GM18517 (cell line): ENCODE data around the gene CCSER1.
"Not testable (repeated sequence)": the region's sequence is repeated elsewhere in the genome, so short reads cannot be mapped to it uniquely, and the experiment has no call there.

Source experiments
- ATAC-seq: cut with Tn5 transposase; IDR thresholded peaks from one replicate; pipeline ENCODE4 v1.9.1; 2021; ENCODE audit warnings: mild to moderate bottlenecking, moderate library complexity; ENCODE audit not compliant: unreplicated experiment

Gene CCSER1

GRCh38 chr4:91226867-91227266, 1099.7 kb downstream of the CCSER1 start:
- no peak for ATAC-seq

- ATAC-seq, result no peak
These were observed 1101.5 kb downstream of the CCSER1 start for GRCh38 chr4:91228659-91229058.

DNA sequence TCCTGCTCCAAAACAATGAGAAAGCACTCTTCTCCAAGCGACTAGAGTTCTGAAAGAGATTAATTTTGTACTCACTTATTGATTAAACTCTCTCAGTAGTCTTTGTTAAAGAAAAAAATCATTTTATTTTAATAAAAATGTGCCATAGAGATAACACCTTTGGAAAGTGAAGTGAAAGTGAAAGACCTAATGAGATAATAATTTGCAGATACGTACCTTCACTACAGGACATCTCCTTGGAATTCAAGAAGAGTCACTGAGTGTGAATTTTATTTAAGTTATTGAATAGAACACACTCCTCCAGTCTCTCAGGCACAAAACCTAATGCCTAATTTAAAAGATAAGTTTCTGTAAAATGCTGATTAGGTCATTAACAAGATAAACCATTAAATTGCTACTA, 1106.0 kb downstream of the CCSER1 start:
- no peak for ATAC-seq

DNA sequence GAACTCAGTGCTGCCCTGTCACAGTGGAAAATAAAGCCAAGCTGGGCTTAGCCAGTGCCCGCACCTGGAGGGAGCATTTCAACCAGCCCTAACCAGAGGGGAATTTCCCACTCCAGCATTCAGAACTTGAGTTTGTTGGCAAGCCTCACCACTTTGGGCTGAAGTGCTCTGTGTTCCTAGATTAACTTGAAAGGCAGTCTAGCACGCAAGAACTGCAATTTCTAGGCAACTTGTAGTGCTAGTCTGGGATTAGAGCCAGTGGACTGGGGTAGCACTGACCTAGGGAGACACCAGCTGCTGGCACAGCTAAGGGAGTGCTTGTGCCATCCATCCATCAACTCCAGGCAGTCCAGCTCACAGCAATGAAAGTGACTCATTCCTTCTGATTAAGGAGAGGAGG, 1115.9 kb downstream of the CCSER1 start:
- ATAC-seq, result no peak

- ATAC-seq, result no peak
These were observed 1128.8 kb downstream of the CCSER1 start for GRCh38 chr4:91256043-91256442.

DNA sequence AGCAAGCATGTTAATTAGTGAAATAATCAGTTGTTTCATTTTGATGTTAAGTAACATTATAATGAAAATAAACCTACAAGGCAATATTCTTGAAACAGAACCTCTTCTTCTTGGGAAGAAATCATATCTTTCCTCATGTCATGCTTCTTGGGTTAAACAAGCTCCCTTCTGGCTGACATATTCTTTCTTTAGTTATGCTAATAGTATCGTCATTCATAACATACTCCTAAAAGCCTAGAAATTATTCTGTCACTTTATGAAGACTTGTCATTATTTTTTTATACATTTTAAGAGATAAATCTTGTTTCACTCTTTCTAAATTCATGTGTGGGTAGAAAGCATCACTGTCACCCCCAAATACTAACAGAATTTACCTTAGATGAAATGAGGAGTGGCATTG, 1129.6 kb downstream of the CCSER1 start:
- ATAC-seq, result no peak

DNA sequence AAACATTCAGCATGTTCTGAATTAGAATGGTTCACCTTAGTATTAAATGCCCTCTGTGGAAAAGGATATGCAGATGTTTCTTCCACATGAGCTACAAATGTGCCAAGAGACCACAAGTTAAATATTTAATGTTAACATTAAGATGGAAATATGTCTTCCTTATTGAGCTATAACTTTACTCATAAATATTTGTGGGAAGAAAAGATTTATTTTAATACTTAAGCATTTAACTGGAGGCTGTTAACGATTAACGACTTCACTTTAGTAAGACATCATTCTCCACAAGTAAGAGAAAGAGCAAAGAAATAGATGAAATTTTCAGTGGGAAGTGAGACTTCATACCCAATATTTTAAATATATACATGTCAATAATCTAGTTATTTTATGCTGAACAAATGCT, 1130.5 kb downstream of the CCSER1 start:
- no peak for ATAC-seq

- ATAC-seq, result no peak
These were observed 1131.1 kb downstream of the CCSER1 start for GRCh38 chr4:91258326-91258725.

DNA sequence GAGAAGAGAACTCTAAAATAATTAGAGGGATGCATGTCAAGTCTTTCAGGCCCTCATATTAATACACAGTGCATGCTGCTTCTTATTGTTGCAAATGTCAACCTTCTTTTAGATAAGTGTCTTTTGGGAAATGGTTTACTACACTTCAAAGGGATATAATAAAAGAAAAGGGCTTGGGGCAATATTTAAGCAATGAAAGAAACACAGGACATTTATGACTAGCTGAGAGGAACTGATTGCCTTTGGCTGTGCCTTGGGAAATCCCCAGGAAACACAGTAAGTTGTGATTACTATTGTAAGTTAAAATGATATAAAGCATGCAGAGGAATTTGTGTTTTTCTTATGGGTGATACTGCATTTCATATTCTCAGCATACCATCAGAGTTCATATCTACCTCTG, 1140.3 kb downstream of the CCSER1 start:
- no peak for ATAC-seq

DNA sequence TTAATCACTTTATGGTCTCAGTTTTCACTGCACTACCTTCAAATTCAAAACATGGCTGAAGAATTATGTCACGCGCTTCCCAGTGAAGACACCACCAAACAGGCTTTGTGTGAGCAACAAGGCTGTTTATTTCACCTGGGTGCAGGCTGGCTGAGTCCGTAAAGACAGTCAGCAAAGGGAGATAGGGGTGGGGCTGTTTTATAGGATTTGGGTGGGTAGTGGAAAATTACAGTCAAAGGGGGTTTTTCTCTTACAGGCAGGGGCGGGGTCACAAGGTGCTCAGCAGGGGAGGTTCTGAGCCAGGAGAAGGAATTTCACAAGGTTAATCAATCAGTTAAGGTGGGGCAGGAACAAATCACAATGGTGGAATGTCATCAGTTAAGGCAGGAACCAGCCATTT, 1141.3 kb downstream of the CCSER1 start:
- not testable (repeated sequence) for ATAC-seq

GRCh38 chr4:91268913-91269312, 1141.7 kb downstream of the CCSER1 start:
- no peak for ATAC-seq

DNA sequence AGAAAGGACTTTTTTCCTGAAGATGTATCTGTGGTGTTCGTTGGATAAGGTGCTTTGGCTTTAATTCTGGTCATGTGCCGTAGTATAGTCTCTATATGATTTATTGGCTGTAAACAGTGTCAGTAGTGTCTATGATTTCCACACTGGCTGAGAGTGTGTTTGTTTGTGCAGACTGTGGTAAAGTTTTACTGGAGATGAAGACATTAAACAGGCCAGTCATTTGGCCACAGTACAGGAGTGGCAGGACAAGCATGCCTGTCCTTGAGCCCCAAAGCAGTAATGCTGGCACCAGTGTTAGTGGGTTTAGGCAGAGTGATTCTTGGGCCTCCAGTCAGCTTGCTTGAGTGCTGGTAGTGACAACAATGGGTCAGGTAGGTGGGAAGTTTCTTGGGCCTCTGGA, 1152.7 kb downstream of the CCSER1 start:
- ATAC-seq, result no peak

DNA sequence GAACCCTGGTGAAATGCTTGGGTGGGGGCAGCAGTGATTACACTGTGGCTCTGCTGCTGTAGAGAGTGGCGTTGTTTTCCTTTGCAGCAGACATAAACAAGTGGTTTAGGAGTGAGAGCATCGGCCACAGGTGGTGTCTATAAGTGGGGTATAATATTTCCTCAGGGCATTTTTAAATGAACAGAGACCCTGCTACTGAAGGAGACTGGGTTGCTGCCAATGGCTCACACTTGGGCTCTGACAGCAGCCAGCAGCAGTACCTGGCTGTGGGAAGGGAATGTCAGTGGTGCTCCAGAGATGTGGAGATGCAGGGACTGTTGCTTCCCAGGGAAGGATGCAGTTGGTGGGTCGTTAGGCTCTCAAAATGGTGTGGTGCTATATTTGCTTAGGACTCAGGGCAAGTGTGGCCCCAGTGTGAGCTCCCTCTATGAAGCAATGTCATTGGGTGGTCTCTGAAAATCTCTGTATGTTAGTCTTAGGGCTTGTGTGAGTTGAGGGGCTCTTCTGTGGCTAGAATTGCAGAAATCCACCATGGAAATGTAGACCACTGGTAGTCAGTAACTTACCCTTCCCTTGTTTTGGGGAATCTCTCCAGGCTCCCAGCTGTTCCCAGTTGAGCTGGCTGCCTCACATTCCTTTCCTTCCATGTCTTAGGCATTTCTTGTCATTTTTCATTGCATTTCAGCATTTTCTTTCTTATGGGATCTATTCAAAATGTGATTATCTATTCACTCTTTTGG, 1153.5 kb downstream of the CCSER1 start:
- no peak for ATAC-seq

DNA sequence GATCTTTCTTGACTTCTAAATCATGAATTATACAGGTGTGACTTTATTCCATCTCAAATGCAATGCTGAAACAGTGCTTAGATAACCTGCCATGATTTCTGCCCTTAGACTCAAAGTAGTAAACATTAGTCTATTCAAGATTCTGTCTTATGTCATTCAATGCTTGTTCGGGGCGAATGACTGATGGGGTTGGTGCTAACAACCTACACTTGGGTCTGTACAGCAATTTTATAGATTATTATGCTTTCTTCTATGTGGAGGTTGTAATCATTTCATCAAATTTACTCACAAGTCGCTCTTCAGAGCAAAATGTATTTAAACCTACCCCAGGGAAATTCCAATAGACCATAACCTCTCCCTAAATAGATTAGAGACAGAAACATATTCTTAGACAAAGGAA, 1155.0 kb downstream of the CCSER1 start:
- no peak for ATAC-seq

- no peak for ATAC-seq
These were observed 1156.6 kb downstream of the CCSER1 start for GRCh38 chr4:91283726-91284230.

DNA sequence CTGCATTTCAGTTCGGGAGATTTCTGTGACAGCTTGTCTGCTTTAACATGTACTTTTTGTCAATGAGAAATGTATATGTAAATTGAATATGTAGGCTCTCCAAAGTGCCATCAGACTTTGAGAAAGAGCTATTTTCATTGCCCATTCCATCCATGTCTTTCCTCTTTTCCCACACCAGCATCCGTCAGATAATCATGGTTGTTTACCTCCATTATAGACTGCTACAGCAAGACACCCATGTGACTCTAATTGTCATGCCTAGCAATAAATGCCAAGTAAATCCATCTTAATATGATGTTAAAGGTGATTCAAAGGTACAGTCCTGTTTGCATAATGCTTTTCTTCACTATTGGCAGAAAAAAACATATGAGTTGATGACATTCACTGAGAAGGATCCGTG, 1157.3 kb downstream of the CCSER1 start:
- ATAC-seq, result no peak

- no peak for ATAC-seq
These were observed 1158.3 kb downstream of the CCSER1 start for GRCh38 chr4:91285487-91285886.

GRCh38 chr4:91288702-91289311, 1161.6 kb downstream of the CCSER1 start:
- ATAC-seq, result no peak

- no peak for ATAC-seq
These were observed 1171.0 kb downstream of the CCSER1 start for GRCh38 chr4:91298156-91298700.

DNA sequence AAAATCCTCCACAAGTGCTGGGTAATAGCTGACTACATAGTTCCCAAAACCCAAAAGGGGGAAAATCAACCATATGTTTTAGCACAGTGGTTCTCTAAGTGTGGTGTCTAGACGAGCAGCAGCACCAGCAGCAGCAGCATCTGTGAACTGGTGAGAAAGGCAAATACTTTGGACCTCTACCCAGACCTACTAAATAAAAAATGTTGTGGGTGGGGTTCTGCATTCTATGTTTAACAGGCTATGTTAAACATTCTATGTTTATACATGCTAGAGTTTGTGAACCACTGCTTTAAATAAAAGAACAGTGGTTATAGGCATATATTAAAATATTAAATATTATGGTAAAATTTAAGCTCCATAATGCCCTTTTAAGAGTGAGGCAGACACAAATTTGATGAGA, 1171.6 kb downstream of the CCSER1 start:
- ATAC-seq, result no peak

GRCh38 chr4:91302120-91302519, 1174.9 kb downstream of the CCSER1 start:
- ATAC-seq, result no peak

DNA sequence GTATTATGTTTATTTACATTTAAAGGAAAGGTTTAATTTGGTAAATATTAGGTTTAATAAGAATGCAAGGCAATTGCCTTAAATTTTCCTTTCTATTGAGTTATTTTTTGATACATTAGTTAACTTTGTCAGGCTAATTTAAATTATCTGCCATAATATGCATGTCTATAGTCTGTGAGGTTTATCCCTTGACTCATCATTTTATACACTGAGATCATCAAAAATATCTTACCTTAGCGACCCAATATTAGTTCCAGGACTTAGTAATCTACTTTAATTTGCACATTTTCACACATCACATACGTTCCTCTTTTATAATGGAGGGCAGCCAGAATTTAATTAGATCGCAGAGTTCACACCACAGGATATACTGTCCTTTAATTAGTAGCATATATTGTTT, 1177.1 kb downstream of the CCSER1 start:
- ATAC-seq, result no peak
